ENCODE results near the gene CMTM6. TPM values are rescaled to one million over a fixed set of nuclear protein-coding genes. Genes with fewer than 3 reads are reported as not detected.
"Not testable (repeated sequence)": the region's sequence is repeated elsewhere in the genome, so short reads cannot be mapped to it uniquely, and the experiment has no call there.

CMTM6 gene
- total RNA-seq, 1 donor from 2014 or later, result 28.0 TPM

- Histone ChIP-seq H3K4me1 (no peaks in the 10 kb centered on the region), H3K9me3 (no peaks in the 10 kb centered on the region), H3K4me3 (no peak overlapping the region), H3K27ac (no peak overlapping the region), H3K27me3 (no peaks in the 10 kb centered on the region), H3K36me3 (no peaks in the 10 kb centered on the region)
- TF ChIP-seq CTCF (IDR thresholded peaks at IDR 0.05), result no peak
- TF ChIP-seq POLR2A (IDR thresholded peaks at IDR 0.05), result no peak
- TF ChIP-seq POLR2AphosphoS5 (IDR thresholded peaks at IDR 0.05; ENCODE audit: insufficient read depth in 1 of 2, low read depth in 1 of 2), result no peak
- intact Hi-C loops (cut with DNase I), result no loop called here
- DNase-seq (ENCODE audit: extremely low spot score in 2 of 2), result no peak
Observed at GRCh38 chr3:32447865-32448400, 54.7 kb downstream of the CMTM6 start.

- H3K27me3 ChIP-seq, result no peaks in the 10 kb centered on the region
- TF ChIP-seq CTCF (IDR thresholded peaks at IDR 0.05) (no peak), POLR2AphosphoS5 (IDR thresholded peaks at IDR 0.05; ENCODE audit: insufficient read depth in 1 of 2, low read depth in 1 of 2) (no peak), POLR2A (IDR thresholded peaks at IDR 0.05) (no peak)
- no peak overlapping the region for H3K4me3 ChIP-seq
- no peaks in the 10 kb centered on the region for H3K4me1 ChIP-seq
- no peak for DNase-seq (ENCODE audit: extremely low spot score in 2 of 2)
- no peaks in the 10 kb centered on the region for H3K9me3 ChIP-seq
- H3K27ac ChIP-seq, result no peak overlapping the region
- H3K36me3 ChIP-seq, result no peaks in the 10 kb centered on the region
- intact Hi-C loops (cut with DNase I), result no loop called here
Observed at GRCh38 chr3:32443478-32443877, 59.2 kb downstream of the CMTM6 start.

- TF ChIP-seq POLR2AphosphoS5 (IDR thresholded peaks at IDR 0.05; ENCODE audit: insufficient read depth in 1 of 2, low read depth in 1 of 2), result no peak
- Histone ChIP-seq H3K4me3 (no peak overlapping the region), H3K27ac (no peak overlapping the region), H3K36me3 (no peaks in the 10 kb centered on the region), H3K9me3 (no peaks in the 10 kb centered on the region), H3K4me1 (no peaks in the 10 kb centered on the region), H3K27me3 (no peaks in the 10 kb centered on the region)
- intact Hi-C loops (cut with DNase I), result no loop called here
- DNase-seq (ENCODE audit: extremely low spot score in 2 of 2), result no peak
Observed at GRCh38 chr3:32442766-32443165, 59.9 kb downstream of the CMTM6 start.

GRCh38 chr3:32440611-32441350 is 61.9 kb downstream of the CMTM6 start:
- TF ChIP-seq CTCF (IDR thresholded peaks at IDR 0.05) (no peak), POLR2AphosphoS5 (IDR thresholded peaks at IDR 0.05; ENCODE audit: insufficient read depth in 1 of 2, low read depth in 1 of 2) (no peak), POLR2A (IDR thresholded peaks at IDR 0.05) (no peak)
- H3K36me3 ChIP-seq, result no peaks in the 10 kb centered on the region
- intact Hi-C loops (cut with DNase I), result no loop called here
- peak; percentile 37 to 58 for DNase-seq (ENCODE audit: extremely low spot score in 2 of 2)
- H3K4me3 ChIP-seq, result no peak overlapping the region
- H3K27me3 ChIP-seq, result no peaks in the 10 kb centered on the region
- H3K27ac ChIP-seq, result no peak overlapping the region
- no peaks in the 10 kb centered on the region for H3K4me1 ChIP-seq
- no peaks in the 10 kb centered on the region for H3K9me3 ChIP-seq

GRCh38 chr3:32439421-32439820 is 63.2 kb downstream of the CMTM6 start:
- H3K4me3 ChIP-seq; H3K36me3 ChIP-seq; intact Hi-C loops (cut with DNase I); H3K27ac ChIP-seq; H3K27me3 ChIP-seq; H3K9me3 ChIP-seq; H3K4me1 ChIP-seq: not testable (repeated sequence)
- DNase-seq (ENCODE audit: extremely low spot score in 2 of 2), result peak in 1 of 2 donors; percentile 10

- Histone ChIP-seq H3K4me3 (no peak overlapping the region), H3K4me1 (no peaks in the 10 kb centered on the region), H3K36me3 (no peaks in the 10 kb centered on the region), H3K27me3 (no peaks in the 10 kb centered on the region), H3K9me3 (no peaks in the 10 kb centered on the region), H3K27ac (no peak overlapping the region)
- peak; percentile 25 for DNase-seq (ENCODE audit: extremely low spot score in 2 of 2)
- TF ChIP-seq POLR2A (IDR thresholded peaks at IDR 0.05), result no peak
- intact Hi-C loops (cut with DNase I), result no loop called here
Observed at GRCh38 chr3:32438596-32439344, 63.9 kb downstream of the CMTM6 start.

Data from vagina (tissue), 2 donors.